ENCODE results near the gene MYBBP1A.

- no peak for TF ChIP-seq NCOA2 (CRISPR knock-in tag; IDR thresholded peaks at IDR 0.05)
- no peak for TF ChIP-seq CREM (IDR thresholded peaks at IDR 0.05)
- no peak for TF ChIP-seq CREM (CRISPR knock-in tag; IDR thresholded peaks at IDR 0.05)
- no peak for TF ChIP-seq MBD4 (IDR thresholded peaks at IDR 0.05; ENCODE audit: borderline replicate concordance, low read length)
- TF ChIP-seq SP1 (IDR thresholded peaks at IDR 0.05), result no peak
- TF ChIP-seq SP1 (CRISPR knock-in tag; IDR thresholded peaks at IDR 0.05), result no peak
- TF ChIP-seq, protein P1, sequence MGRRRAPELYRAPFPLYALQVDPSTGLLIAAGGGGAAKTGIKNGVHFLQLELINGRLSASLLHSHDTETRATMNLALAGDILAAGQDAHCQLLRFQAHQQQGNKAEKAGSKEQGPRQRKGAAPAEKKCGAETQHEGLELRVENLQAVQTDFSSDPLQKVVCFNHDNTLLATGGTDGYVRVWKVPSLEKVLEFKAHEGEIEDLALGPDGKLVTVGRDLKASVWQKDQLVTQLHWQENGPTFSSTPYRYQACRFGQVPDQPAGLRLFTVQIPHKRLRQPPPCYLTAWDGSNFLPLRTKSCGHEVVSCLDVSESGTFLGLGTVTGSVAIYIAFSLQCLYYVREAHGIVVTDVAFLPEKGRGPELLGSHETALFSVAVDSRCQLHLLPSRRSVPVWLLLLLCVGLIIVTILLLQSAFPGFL (CRISPR knock-in tag; IDR thresholded peaks at IDR 0.05), result no peak
- no peak for TF ChIP-seq EP300 (IDR thresholded peaks at IDR 0.05; ENCODE audit: low read depth in 2 of 2, low read length in 2 of 2)
- no peak for TF ChIP-seq EP300 (CRISPR knock-in tag; IDR thresholded peaks at IDR 0.05; ENCODE audit: borderline replicate concordance)
Observed at GRCh38 chr17:4582101-4582501, 26.9 kb upstream of the MYBBP1A start.
